Fibroblast of pulmonary artery (primary cell): ENCODE data around the gene NUP210L.

Experiments
- DNase-seq: peaks from one replicate; pipeline ENCODE4 v3.0.0-alpha.2; 2010; ENCODE audit warnings: low read depth
- H3K4me3 ChIP-seq: replicated peaks from 2 replicates; pipeline ENCODE4 v1.5.1; 2011; ENCODE audit warnings: low read depth, mild to moderate bottlenecking, control low read depth, low read length, moderate library complexity
- TF ChIP-seq, protein P1 (sequence below): IDR thresholded peaks from 2 replicates; pipeline ENCODE4 v1.5.1; 2011; ENCODE audit warnings: mild to moderate bottlenecking, control low read depth, low read length, inconsistent platforms; ENCODE audit errors: missing control alignments

NUP210L gene

DNA sequence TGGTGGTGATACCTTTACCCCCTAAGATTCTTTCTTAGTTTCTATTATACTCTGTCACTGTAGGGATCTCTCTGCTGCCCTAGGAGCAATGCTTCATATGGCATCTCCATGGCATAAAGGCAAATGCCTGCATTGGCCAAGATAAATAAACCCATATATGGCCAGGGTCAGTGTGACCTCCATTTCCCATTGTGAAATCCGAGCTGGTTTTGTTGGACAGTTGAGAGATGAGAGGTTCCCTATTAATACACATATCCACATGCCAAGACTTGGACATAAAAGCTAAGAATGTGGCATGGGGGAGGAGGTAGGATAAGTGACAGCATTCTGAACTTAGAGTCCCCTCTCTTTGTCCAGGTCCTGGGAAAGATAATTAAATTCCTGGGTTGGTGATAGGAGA lies 35.7 kb upstream of the NUP210L start:
- no peak overlapping the region for H3K4me3 ChIP-seq
- TF ChIP-seq, protein P1, sequence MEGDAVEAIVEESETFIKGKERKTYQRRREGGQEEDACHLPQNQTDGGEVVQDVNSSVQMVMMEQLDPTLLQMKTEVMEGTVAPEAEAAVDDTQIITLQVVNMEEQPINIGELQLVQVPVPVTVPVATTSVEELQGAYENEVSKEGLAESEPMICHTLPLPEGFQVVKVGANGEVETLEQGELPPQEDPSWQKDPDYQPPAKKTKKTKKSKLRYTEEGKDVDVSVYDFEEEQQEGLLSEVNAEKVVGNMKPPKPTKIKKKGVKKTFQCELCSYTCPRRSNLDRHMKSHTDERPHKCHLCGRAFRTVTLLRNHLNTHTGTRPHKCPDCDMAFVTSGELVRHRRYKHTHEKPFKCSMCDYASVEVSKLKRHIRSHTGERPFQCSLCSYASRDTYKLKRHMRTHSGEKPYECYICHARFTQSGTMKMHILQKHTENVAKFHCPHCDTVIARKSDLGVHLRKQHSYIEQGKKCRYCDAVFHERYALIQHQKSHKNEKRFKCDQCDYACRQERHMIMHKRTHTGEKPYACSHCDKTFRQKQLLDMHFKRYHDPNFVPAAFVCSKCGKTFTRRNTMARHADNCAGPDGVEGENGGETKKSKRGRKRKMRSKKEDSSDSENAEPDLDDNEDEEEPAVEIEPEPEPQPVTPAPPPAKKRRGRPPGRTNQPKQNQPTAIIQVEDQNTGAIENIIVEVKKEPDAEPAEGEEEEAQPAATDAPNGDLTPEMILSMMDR: no peak

DNA sequence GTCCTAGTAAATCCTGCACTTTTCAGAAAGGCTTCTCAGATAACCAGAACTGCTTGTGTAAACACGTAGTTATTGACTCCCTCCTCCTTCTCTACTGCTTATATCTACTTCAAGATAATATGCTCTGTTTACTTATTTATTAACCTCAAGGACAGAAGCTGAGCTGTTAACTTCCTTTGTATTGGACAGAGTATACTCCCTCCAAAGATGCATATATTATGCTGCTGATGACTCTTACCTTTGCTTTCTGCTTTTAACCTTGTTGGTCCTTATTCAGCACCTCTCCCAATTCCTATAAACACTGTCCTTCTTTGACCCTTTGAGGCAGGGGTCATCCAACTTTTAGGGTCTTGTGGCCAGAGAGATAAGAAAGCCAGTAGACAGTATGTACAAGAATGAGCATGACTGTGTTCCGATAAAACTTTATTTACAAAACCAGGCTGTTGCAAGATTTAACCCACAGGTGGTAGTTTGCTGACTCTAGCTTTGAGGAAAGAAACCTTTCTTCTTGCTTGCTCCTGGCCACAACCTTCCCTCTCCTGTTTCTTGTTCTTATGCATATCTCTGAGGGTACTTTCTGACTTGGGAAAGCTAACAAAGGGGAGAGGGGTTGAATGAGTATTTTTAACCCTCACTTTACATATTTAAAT lies 32.1 kb upstream of the NUP210L start:
- TF ChIP-seq, protein P1: no peak
- no peak overlapping the region for H3K4me3 ChIP-seq
- no peak for DNase-seq

More for the DNA sequence above, 35.7 kb upstream of the NUP210L start:
- DNase-seq: peak; percentile 89

DNA sequence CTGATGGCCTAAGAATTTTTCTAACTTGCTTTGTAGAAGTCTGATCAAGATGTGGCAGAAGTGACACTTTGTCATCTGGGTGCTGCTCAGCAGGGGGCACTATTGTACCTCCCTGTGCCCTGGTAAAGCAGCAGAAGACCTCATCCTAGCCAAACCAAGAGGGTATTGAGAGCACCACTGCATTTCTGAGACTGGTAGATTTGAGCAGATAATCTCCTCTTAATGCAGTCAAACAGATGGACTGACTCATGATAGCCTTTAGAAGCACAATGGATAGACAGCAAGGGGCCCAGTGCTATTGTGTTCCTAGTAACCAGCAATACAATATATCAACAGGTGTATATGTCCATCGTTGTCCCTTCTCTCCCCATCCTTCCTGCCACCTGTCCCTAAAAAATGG lies 31.3 kb upstream of the NUP210L start:
- TF ChIP-seq, protein P1: peak; percentile 69
- DNase-seq: peak; percentile 81
- no peak overlapping the region for H3K4me3 ChIP-seq

DNA sequence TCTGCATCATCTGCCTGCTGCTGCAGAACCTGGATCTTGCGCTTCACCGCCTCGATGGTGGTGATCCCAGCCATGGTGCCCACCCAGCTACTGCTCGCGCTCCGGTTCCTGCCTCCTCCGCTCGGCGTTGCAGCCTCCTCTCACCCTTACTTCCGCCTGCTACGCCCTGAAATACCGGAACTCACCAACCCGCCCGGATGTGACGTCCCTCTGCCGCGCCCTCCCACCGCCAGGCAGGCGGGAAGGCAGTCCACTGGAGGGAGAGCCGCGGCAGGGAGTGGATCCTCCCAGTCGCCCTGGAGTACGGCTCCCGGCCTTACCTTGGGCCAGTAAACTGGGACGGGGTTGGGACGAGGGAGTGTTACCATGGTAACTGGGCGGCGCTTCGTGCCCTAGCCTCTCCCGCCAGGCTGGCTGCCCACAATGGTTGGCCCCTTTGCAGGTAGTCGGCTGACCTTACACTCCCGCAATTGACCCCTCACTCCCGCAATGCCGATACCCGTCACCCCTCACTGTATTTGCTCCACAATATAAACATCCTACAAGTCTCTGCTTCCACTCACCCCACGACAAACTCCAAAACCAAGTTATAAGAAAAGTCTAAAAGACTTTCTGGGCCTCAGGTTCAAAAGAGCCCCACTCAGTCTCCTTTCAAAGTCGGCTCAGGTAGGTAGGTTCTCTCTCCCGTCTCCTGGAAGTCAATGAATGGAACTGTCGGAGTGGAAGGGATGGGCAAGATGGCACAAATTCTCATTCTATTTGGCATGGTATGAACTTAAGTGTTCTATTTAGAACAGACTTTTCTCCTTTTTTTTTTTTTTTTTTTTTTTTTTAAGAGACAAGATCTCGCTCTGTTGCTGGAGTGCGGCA lies 28.4 kb upstream of the NUP210L start:
- peak overlapping the region; percentile 100 for H3K4me3 ChIP-seq
- TF ChIP-seq, protein P1: no peak
- peak; percentile 97 for DNase-seq

DNA sequence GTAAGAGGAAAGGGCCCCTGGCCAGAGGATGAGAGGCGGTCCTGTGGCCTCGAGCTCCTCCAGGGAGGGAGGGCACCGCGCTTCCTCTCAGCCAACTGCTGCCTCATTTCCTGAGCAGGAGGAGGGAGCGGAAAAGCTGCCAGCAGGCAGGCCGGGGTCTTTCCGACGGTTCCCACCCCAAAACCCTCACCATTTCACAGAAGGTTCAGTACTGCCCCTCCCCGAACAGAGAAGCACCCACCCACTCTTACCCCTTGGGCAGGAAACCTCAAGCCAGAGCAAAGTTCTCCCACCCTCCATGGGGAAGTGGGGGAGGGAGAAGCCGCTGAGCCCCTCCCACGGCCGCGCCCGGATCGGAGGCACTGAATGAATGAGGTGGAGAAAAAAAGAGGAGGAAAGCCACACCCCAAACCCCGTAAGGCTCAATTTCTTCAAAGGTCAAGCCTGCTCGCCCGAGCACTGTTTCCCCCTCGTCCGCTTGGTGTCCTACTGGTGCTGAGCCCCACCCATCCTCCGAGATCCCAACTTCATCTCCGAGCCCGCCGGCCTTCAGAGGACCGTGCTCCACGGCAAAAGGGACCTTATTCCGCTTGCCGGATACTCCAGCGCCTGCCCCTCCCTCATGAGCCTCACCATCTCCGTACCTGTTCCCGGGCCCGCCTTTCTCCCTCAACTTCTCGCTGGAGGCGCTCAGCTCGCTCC lies 27.6 kb upstream of the NUP210L start:
- TF ChIP-seq, protein P1: no peak
- peak; percentile 89 for DNase-seq
- H3K4me3 ChIP-seq: peak overlapping the region; percentile 100

DNA sequence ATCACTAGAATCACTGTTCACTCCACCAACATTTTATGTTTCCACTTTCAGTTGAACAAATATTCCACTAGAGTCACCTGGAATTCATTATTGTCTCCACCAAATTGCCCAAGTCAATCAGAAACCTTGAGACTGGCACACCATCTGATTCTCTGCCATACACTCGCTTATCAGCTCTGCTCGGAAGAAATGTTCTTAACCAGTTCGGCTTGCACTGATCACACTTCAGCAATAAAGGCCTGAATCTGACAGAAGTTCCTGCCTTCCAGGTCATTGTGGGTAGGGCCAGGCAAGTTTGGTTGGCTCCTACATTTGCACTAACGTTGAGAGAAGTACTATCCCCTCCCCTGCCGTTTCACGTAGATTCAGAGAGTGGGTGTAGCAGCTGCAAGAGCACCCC lies 27.1 kb upstream of the NUP210L start:
- DNase-seq: no peak
- TF ChIP-seq, protein P1: no peak

More for the DNA sequence above, 27.1 kb upstream of the NUP210L start:
- peak overlapping the region; percentile 100 for H3K4me3 ChIP-seq
